GM18867 (cell line): ENCODE data around the gene LRRC52.

Source experiments
- ATAC-seq: cut with Tn5 transposase; IDR thresholded peaks from one replicate; pipeline ENCODE4 v1.9.1; 2021; ENCODE audit warnings: mild to moderate bottlenecking, moderate library complexity; ENCODE audit not compliant: unreplicated experiment

Gene LRRC52, protein sequence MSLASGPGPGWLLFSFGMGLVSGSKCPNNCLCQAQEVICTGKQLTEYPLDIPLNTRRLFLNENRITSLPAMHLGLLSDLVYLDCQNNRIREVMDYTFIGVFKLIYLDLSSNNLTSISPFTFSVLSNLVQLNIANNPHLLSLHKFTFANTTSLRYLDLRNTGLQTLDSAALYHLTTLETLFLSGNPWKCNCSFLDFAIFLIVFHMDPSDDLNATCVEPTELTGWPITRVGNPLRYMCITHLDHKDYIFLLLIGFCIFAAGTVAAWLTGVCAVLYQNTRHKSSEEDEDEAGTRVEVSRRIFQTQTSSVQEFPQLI

DNA sequence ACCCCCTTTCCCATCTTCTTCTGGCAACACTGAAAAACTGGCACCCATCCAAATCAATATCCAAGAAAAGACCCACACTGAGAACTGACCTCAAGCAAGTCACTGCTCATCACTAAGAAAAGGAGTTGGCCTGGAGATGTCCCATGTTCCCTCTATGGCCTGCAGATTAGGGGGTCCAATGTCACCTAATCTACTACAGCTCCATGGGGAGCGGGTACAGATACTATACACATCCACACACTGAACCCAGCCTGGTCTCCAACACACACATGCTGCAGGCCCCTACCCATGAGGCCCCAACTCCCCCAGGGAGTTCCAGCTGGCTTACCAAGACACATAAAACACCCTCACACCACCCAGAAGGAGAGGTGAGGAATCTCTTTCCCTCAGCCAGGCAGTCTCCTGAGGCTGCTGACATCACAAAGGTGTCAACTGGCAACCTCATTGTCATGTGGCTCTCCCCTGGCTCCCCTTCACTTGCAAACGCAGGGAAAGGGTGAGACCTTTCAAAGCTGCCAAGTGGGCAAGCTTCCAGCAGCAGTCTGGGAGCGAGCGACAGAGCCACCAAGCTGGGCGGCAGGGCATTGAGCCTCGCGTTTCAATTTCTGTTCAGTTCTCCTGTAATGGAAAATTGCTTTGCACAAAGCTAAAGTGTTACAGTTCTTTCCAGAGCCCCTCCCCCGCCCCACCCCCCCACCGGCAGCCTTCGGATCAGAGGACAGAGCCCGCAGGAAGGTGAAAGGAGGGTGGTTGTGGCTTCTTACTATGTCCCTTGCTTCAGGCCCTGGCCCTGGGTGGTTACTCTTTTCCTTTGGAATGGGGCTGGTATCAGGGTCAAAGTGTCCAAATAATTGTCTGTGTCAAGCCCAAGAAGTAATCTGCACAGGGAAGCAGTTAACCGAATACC, at the start of gene LRRC52:
Gene LRRC52, plus strand, starts transcription at position 469 of the 907 bp plus-strand sequence. Its CDS starts 297 bp downstream, at position 766.
- no peak for ATAC-seq

DNA sequence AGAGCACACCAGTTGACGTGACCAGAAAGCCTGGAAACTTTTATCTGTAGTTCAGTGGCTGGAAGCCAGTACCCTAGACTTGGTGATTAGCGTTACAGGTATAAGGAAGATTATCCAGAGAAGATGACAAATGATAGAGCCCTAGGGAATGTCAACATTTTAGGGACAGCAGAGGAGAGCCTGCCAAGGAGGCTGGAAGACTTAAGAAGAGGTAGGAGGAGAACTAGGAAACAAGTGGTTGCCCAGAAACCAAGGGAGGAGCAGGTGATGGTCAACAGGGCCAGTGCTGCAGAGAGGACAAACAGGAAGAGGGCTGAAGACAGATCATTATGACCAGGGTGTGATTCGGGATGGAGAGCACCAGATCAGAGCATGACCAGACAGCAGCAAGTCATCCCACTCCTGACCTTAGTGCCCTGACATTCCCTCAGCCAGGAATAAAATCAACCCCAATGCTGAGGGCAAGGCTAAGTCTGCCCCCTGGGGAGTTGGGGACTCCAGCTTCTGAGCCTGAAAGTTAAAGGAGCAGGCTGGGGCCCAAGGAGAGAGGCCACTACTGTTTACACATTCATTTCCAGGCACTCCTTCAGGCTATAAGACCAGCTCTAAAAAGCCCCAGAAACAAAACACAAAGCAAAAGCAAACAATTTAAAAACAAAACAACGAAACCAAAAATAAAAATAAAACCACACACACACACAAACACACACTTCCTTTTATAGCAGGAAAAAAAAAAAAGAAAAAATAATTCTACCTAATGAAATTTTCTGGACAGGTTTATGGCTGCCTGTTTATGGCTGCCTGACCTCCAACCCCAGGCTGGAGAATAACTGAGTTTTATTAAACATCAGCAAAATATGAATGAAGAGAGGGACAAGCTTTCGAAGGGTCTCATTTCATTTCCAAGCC, 48.6 kb upstream of the LRRC52 start:
- no peak for ATAC-seq

DNA sequence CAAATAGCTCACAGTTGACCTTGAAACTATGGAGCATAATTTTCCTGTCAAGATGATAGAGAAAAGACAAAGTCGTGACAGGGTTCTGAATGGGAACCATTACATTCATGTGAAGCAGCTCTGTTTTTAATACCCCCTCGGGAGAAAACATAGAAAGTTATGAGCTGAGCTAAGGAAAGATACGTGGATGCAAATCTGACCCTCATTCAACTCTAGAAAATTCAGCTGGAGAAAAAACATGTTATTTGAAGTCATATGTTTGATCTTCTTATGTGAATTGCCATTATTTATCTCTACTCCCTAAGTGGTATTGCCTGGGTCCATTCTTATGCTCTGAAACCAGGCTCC, 48.0 kb upstream of the LRRC52 start:
- no peak for ATAC-seq

DNA sequence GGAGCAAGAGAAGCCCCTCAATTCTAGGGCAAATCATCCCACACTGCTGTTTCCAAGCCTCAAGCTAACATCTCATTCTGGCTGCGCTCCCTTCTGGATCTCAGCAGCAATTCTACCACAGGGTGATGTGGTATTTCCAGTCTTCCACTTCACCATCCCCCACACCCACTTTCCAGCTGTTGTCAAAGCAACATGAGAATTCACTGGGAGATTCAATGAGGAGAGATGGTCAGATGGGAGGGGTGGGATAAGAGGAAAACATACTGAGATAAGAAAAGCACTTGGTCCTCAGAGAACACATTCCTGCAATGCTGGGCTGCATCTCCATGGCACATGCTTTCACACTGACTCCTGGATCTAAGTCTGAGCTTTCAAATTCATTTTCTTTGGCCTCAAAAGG, 47.3 kb upstream of the LRRC52 start:
- no peak for ATAC-seq

DNA sequence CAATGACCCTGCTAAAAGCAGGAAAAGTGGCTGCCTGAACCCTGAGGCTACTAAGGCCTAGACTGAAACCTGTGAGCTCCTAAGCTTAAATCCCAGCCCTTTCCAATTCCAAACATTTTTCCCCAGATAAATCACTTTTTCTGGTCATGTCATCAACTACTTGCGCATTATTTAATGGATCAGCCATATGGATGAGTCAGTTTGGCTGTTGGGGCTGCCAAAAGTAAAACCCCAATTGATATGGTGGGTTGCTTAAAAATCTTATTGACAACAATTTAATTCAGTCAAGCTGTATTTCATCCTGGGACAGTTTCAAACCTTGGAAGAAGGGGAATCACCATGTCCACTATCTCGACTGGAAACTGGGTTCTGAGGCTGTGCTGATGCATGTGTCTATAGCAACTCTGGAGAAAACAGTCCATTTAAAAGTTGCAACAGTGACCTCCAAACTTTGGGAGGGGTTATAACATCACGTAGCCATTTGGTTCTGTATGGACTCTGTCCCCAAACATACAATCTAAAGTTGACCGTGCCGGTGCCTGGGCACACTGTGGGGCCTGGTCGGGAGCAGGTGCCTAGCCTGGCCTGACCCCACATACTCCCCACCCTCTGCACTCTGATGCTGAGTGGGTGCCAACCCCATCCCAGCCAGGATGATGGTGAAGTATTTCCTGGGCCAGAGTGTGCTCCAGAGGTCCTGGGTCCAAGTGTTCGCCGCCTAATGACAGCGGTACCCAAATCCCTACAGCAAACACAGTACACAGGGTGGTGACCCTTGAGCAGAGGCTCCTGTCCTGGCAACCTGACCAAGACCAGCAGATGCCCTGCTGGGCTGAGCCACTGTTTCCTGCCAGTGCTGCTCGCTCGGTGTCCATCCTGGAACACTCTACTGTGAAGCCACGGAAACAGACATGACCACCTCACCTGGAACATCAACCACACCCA, 46.5 kb upstream of the LRRC52 start:
- ATAC-seq, result no peak

DNA sequence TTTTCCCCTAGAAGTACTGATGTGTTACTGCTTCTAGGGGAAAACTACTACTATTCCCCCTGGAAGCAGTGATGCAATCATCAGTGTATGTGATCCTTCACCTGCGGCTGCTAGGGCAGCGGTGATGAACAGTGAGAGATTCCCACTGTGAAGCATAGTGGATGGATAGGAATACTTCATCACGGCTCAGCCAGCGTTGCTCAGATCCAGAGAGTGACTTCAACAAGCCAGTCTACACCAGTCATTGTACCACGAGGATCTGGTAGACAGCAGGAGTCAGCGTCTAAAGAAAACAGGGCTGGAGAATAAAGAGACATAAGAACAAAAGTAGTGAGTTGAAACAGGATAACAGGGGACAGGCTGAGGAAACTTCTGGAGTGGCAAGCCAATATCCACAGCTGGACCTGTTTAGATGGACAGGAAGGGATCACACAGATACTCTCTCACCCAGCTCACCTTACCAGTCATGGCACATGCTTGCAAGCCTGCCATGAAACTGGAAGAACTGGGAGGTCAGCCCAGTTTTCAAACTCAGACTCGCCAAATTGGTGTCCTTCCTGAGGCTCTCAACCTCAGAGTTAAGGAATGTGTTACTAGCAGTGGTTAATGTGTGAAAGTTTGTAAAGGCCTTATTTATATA, 42.4 kb upstream of the LRRC52 start:
- ATAC-seq, result no peak

DNA sequence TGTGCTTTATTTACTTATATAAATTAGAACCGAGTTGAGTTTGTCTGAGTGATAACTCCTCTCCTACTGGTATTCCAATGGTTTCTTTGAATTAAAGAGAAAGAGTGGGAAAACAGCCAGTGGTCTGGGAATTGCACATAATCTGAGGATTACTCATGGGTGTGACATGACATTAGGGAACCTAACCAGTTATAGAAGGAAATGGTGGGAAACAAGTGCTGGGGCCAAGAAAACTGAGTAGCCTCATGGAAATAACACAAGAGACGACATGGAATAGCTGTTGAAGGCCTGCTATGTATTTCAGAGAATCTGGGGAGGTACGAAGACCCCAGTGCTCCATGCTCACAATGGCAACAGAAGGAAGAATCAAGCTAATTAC, 41.8 kb upstream of the LRRC52 start:
- no peak for ATAC-seq

DNA sequence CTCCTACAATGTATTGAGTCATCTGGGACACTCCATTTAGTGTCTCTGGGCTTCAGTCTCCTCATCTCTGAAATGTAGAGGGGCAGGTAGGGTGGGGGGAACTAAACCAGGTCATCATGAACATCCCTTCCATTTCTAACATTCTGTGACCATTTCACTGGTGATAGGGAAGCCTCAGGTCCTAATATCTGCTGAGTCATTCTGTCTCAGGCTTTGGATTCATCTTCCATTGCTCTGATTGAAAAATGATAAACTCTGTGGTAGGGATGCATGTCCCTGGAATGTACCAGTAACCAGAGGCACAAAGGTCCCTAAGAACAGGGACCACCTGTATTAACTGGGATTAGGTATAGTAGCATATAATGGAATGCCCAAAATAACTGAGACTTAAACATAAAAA, 36.2 kb upstream of the LRRC52 start:
- no peak for ATAC-seq

DNA sequence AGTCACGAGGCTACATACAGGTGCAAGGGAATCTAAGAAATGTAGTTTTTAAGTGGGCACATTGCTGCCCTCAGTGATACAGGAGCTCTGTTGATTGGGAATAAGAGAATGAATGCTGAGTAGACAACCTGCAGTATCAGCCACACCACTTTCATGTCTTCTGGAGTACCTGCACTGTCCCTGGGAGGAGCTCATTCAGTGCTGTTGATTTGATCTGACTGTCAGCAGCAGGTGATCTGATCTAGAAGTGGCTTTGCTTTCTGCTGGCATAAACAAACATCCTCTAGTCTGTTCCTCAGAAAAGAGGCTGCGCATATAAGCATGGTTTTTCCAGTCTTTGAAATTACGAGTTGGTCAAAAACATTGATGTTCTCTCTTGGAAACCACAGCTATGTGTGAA, 35.5 kb upstream of the LRRC52 start:
- no peak for ATAC-seq

DNA sequence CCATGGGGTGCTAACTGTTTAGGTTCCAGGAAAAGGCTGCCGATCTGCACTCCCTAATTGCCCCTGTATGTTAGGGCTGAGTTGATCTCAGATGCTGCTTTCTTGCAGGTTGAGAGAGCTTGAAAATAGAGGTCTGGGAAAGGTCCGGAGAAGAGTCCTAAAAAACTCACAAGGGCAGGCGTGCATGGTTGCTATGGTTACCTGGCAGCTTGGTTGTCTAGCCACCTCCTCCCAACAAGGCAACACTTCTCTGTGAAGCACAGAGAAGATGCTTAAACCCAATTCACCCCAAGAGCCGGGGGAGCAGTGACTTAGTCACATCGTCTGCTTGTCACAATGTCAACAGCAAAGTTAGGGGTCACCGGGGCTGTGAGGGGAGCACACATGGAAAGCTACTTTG, 31.0 kb upstream of the LRRC52 start:
- ATAC-seq, result no peak

DNA sequence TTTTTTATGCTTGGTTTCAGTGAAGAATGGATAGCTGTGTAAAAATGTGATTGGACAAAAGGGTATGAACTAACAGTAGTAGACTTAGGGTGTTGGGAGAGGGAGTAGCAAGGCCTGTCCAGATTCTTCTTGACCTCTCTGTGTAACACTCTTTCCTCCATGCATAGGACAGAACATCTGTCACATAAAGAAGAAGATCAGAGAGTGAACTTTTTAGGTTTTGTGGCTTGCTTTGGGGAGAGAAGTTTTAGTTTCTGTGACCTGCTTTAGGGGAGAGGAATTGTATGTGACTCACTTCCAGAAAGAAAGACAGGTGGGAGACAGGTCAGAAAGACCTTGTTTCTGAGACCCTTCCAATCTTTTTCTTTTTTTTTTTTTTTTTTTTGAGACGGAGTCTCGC, 27.3 kb upstream of the LRRC52 start:
- ATAC-seq, result no peak

DNA sequence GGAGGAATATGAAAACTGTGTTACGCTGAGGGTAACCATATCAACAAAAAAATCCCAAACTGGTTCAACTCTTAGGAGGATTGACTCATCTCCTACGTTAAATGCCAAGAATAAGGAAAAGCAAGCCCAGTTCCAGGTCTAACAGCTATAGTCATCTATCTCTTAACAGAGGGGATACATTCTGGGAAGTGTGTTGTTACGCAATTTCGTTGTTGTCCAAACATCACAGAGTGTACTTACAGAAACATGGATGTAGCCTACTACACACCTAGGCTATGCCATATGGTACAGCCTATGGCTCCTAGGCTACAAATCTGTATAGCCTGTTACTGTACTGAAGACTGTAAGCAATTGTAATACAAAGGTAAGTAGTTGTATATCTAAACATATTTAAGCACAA, 23.2 kb upstream of the LRRC52 start:
- ATAC-seq, result no peak

DNA sequence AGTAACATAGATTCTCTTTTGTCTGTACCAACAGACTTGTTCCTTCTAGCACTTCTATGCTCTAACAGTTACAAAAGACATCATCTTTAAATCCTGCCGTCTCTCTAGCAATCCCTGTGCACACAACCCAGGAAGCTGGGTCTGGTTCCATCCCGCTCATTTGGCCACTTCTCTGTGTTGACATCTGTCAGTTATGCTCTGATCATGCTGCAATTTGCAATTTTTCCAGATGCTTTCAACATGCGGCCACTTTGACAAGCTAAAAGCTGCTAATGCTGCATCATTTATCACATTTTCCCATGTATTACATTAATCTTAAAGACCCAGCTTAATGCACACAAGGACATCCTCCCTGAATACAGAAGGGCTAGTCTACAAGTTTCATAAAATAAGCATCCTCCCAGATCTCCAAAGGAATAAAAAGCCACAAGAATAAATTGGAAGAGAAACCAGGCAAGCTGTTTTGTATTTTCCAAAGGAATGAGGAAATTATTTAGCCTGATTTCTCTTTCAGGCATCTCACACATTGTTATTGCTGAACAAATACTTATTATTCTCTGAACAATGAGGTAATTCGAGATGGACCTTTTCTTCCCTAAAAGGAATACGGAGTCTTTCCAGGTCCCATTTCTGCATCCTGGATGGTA, 19.0 kb upstream of the LRRC52 start:
- no peak for ATAC-seq

DNA sequence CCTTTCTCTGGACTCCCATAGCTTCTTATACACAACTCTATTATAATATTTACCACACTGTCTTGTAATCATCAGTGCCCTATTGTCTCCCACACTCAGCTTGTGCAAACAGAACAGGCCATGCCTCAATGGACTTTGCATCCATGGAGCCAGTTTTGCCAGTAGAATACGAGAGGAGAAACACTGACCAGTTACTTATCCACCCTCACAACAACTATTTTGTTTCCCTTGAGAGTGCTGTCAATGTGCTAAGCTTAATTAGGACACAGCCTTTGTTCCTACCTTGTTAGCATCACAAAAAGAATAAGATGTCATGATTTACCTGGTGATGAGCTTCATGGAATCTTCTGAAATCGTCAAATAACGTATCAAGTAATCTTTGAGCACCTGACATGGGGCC, 18.1 kb upstream of the LRRC52 start:
- ATAC-seq, result no peak

DNA sequence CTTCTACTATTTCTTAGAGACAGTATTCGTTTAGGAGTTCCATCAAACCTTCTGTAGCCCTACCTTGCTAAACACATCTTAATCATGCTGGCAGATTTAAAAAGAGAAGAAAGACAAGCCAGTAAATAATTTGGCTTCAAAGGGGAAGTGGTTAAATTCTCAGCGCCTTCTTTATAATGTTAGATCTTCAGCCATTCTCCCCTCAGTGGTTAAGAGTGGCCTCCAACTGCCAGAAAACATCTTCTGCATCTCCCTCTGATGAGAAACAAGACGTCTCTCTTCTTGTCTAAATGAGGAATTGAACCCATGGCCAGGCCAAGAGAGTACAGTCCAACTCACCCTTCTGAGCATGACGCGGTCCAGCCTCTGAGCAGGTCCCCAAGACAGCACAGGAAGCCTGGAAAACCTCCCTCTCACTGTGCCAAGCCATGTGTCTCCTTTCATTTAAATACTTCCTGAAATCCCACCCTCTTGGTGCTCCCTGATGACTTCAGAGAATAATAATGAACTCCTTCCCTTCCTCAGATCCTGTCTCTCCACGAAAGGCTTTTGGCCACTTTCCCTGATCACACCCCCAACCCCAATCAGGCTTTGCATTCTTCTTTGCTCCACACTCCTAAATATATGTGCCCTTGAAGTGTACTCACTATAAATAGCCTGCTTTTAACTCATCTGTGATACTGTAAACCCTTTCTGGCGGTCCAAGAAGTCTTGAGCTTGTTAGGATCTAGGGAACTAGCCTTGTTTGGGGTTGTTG, 16.4 kb upstream of the LRRC52 start:
- no peak for ATAC-seq

DNA sequence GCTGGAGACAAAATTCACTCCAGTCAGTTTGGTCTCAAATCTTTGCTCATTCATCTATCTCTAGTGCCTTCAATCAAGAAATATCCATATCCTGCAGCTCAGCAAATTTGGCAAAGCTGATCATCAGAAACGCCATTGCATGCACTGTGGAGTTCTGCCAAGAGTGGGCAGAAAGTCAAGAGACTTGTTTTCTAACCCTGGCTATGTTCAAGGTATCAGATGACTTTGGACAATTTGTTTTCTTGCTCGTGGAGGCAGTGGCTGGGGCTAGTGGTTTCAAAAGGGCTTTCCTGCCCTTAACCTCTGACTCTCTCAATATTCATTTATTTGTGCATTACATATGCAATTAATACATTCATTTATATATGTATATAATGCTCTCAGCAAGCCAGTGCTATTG, 12.8 kb upstream of the LRRC52 start:
- ATAC-seq, result no peak

DNA sequence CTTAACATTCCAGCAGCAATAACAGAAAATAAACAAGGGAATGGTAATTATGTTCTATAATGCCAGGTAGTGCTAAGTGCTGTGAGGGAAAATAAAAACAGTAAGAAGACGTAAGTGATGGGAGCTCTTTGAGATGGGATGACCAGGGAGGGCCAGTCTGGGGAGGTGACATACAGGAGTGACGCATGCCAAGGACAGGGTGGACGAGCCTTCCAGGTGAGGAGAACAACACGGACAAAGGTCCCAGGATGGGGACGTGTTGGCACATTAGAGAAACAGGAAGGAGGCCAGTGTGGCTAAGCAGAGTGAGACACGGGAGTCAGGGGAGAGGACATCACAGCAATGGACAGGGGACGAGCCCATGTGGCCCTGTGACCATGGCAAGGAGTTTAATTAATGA, 11.7 kb upstream of the LRRC52 start:
- ATAC-seq, result no peak

DNA sequence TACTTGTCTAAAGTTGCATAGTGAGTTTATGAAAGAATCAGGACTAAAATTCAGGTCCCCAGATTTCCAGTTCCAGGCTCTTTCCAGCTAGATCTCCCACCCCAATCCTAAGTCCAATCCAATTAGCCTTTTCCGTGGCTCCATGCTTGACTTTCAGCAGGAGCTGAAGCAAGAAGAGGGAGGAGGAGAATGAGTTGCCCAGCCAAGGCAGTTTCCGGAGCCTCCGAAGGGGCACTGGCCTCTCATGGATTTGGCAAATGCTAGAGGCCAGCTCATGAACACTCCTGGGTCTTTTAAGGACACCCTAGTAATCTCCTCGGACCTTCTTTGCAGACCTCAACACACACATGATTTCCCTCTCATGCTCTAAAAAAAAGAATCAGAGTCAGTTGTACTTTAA, 10.5 kb upstream of the LRRC52 start:
- ATAC-seq, result no peak

DNA sequence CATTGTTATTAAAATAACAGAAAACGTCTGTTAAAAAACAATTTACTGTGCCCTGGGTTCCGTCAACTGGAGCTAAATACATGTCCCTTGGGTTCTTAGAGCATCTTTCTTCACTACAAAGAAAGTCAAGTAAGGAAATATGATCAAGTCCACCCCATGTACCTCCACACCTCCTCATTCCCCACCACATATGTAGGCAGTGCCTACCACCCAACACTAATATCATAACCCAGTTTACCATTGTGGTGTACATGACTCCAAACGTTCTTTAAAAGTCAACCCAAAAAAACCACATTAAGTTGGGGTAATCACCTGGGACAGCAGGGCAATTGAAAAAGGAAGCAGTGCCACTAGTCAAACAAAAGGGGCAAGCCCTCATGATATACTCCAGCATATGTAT, 7.8 kb upstream of the LRRC52 start:
- no peak for ATAC-seq
